ENCODE data around the gene FKBP5. TPM values are rescaled to one million over a fixed set of nuclear protein-coding genes. Genes with fewer than 3 reads are reported as not detected.

Gene FKBP5
- total RNA-seq, 2 donors from 2014 or later: 133 to 138 TPM

DNA sequence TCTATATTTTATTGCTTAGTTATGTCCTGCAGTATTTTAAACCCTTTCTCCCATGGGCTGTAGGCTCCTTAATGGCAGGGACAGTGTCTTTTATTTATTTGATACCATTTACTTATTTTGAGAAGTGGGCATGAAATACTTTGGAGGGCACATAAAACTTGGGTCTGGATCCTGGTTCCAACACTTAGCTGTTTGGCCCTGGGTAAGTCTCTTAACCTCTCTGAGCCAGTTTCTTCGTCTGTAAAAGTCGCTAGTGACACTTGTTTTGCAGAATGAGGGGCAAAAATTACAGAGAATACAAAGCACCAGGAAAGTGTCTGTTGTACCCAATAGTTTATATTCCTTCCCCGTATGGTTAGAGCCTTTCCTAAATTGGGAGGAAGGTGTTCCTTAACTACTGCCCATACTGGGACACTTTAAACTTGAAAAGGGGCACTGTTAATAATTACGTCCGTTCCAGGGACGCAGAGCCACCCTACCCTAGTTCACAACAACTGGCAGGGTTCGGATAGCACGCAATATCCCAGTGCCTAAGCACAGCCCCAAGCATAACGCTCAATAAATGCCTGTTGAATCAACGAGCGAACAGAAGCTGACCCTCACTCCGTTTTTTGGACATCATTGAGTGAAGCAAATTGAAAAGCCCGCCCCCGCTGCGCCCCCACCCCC is 42.2 kb upstream of the FKBP5 start:
- TF ChIP-seq CTCF (IDR thresholded peaks at IDR 0.05) (no peak), POLR2A (IDR thresholded peaks at IDR 0.05) (no peak)
- H3K4me3 ChIP-seq: no peak overlapping the region
- DNase-seq (no peak), ATAC-seq (no peak)
- peaks cover 94% of the 10 kb centered on the region for H3K4me1 ChIP-seq
- H3K27ac ChIP-seq: peak overlapping the region; percentile 97 to 100 (median 99)
- H3K36me3 ChIP-seq (replicated peaks in 1 of 2; ENCODE audit: insufficient read depth in 1 of 2, low read depth in 2 of 2): no peaks in the 10 kb centered on the region
- no peaks in the 10 kb centered on the region for H3K9me3 ChIP-seq
- WGBS, 2 donors: 37 to 38% methylated on average over 12 to 15 of the region's 15 CpGs
- H3K27me3 ChIP-seq: no peaks in the 10 kb centered on the region
- intact Hi-C loops (cut with DNase I): loop anchor here (10.0 kb wide), 1 partner anchor 46 kb away; the partner anchor contains the start of gene FKBP5

DNA sequence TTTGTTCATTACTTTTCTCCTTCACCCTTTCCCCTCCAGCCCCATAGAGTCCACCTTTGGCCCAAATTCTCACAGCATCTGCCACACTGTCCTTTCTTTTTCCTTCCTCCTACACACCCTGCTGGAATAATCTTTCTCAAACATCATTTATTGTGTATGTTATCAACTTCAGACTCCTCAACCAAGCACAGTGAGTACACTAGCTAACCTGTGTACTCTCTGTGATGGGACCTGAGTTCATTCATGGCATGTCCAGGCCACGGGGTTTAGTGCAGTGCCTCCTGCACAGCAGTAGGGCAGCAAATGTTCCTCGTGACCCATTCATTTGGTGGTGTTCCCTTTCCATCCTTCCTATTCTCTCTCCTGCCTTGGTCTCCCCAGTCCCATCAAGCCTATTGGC is 41.0 kb upstream of the FKBP5 start:
- Histone ChIP-seq H3K4me1 (peaks cover 94% of the 10 kb centered on the region), H3K9me3 (no peaks in the 10 kb centered on the region), H3K36me3 (replicated peaks in 1 of 2; ENCODE audit: insufficient read depth in 1 of 2, low read depth in 2 of 2) (no peaks in the 10 kb centered on the region), H3K27me3 (no peaks in the 10 kb centered on the region), H3K27ac (peak overlapping the region; percentile 99 to 100 (median 100)), H3K4me3 (no peak overlapping the region)
- WGBS, 2 donors: 42 to 66% methylated on average over 2 of the region's 2 CpGs
- intact Hi-C loops (cut with DNase I): loop anchor here (10.0 kb wide), 1 partner anchor 45 kb away; the partner anchor contains the start of gene FKBP5
- no peak for DNase-seq
- ATAC-seq: no peak
- TF ChIP-seq POLR2A (IDR thresholded peaks at IDR 0.05): no peak
- no peak for TF ChIP-seq CTCF (IDR thresholded peaks at IDR 0.05)

DNA sequence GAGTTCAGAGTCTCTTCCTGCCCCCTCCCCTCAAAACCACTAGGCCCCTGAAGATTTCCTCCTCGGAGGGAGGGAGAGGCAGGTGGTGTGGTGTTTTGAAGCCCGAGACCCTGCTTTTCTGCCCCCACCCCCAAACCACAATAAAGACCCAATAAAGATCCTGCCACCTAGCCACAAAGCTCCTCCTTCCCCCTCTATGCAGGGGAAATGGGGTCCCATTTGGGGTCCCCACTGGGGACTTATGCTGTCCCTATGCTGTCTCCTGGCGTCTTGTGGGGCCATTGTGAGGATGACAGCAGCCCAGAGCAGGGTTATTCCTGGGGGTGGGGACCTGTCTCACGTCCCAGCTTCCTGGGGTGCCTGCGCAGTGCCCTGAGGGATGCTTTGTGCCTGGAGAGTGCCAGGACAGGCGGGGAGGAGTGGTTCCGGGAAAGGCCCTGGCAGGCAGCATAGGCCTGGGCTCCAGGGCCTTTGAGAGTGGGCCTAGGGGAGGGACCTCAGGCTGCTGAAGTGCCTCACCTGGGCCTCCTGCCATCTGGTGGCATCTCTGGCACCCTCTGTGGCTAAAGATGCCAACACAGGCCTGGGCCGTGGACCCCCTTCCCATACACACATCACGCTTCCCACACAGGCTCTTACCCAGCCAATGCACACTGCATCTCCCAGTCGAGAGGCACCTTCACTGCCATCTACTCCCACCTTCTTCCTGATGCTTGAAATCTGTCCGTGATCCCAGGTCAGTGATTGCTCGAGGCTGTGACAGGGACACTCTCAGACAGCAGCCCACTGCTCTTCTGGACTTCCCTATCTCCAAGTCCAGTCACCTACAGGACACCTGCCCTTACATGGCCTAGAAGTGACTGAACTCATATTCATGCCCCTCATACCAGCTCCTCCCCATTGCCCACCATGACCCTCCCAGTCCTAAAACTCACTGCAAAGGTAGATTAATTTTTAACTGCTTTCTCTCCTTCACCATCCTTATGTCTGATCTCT is 40.3 kb upstream of the FKBP5 start:
- Histone ChIP-seq H3K9me3 (no peaks in the 10 kb centered on the region), H3K36me3 (replicated peaks in 1 of 2; ENCODE audit: insufficient read depth in 1 of 2, low read depth in 2 of 2) (no peaks in the 10 kb centered on the region), H3K4me1 (peaks cover 94% of the 10 kb centered on the region), H3K27ac (peak overlapping the region; percentile 99 to 100 (median 100)), H3K27me3 (no peaks in the 10 kb centered on the region), H3K4me3 (no peak overlapping the region)
- TF ChIP-seq POLR2A (IDR thresholded peaks at IDR 0.05) (no peak), CTCF (IDR thresholded peaks at IDR 0.05) (peak in 1 of 7 experiments; percentile 10)
- intact Hi-C loops (cut with DNase I): no loop called here
- WGBS, 2 donors: 75 to 83% methylated on average over 12 of the region's 12 CpGs
- DNase-seq (peak; percentile 37 to 61 (median 53)), ATAC-seq (no peak)

GRCh38 chr6:35727935-35728682 is 39.4 kb upstream of the FKBP5 start:
- no peaks in the 10 kb centered on the region for H3K27me3 ChIP-seq
- ATAC-seq: peak; percentile 67
- peak overlapping the region; percentile 99 to 100 (median 100) for H3K27ac ChIP-seq
- DNase-seq: peak; percentile 95 to 97 (median 96)
- peaks cover 94% of the 10 kb centered on the region for H3K4me1 ChIP-seq
- WGBS, 2 donors: 2 to 3% methylated on average over 22 to 48 of the region's 57 CpGs
- peak overlapping the region in 1 of 2 donors; percentile 29 for H3K4me3 ChIP-seq
- intact Hi-C loops (cut with DNase I): no loop called here
- TF ChIP-seq CTCF (IDR thresholded peaks at IDR 0.05): peak in 1 of 7 experiments; percentile 23
- TF ChIP-seq POLR2A (IDR thresholded peaks at IDR 0.05): peak; percentile 57 to 93 (median 73)
- no peaks in the 10 kb centered on the region for H3K36me3 ChIP-seq (replicated peaks in 1 of 2; ENCODE audit: insufficient read depth in 1 of 2, low read depth in 2 of 2)
- H3K9me3 ChIP-seq: no peaks in the 10 kb centered on the region
